GM19023 (cell line): ENCODE results near the gene OR6Q1.

Experiments
- ATAC-seq: cut with Tn5 transposase; IDR thresholded peaks from one replicate; pipeline ENCODE4 v1.9.1; 2021; ENCODE audit warnings: mild to moderate bottlenecking, moderate library complexity; ENCODE audit not compliant: unreplicated experiment

The OR6Q1 gene

DNA sequence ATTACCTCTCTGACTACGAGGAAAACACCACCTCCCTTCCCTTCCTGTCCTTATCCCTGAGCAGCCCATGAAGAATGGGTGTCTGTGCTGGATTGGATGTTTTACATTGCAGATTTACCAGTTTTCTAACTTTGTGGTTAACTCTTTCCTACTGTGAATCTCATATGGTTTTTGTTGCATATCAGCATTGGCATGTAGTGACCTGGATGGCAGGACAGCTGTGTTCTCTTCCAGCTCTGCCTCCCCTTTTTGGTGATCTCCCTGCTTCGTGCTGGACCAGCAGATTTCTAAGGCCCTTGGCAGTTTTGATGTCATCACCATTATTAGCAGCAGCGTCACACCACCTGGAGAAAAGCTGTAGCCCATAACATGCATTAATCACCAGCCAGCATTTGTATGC, 26.7 kb downstream of the OR6Q1 start:
- ATAC-seq, result no peak

DNA sequence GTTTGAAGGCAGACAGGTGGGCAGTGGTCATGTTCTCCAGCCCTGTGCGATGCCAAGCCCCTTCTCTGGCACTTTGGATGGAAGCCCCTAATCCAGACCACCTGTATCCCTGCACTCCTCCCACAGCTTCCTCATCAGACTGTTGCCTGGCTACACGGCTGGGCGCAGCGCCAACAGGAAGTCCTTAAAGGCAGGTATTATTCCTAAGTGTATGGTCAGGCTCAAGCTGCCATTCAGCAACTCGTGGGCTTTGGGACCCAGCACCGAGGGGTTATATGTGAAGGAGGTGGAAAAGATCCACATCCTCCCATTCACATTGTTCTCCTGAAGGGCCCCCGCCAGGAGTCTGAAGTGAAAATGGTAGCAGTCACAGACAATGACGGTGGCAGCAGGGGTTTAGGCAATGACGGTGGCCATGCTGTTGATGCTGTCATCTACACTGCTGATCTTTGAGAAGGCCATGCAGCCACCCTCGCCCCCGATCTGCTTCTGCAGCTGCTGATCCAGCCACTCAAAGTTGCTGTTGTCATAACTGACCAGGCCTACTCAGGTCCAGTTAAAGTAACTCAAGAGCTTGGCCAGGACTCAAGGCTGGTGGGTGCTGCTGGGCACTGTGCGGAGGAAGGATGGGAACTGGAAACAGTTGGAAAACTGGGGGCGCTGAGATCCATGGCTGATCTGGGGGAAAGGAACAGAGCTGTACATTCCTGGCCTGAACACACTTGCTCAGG, 27.7 kb downstream of the OR6Q1 start:
- ATAC-seq, result no peak

DNA sequence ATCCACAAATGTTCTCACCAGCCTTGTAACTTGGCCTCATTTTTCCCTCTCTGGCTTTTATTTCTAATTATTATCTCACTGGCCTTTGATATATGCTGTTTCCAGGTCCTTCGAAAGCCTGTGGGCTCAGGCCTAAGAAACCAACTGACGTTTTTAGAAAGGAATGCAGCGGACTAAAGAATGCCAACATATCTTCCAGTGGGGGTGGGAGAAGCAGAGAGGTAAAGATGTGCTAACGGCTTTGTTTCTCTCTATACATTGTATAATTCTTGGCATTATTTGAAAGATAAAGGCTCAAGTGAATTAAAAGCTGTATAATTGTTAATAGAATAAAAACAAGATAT, 28.2 kb downstream of the OR6Q1 start:
- ATAC-seq, result no peak

DNA sequence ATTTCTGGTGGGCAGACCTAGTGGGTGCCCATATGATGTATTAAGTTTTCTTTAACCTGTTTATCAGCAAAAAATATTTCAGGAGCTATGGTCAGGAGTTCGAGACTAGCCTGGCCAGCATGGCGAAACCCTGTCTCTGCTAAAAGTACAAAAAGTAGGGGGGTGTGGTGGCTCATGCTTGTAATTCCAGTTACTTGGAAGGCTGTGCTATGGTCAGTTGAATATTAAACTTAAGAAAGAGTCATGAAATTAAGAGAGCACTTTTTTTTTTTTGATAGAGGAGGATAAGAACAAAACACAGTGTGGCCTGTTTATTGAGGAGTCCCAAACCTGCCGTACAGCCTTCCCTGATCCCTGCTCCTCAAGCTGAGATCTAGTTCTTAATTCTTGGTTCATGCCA, 29.8 kb downstream of the OR6Q1 start:
- ATAC-seq, result no peak

DNA sequence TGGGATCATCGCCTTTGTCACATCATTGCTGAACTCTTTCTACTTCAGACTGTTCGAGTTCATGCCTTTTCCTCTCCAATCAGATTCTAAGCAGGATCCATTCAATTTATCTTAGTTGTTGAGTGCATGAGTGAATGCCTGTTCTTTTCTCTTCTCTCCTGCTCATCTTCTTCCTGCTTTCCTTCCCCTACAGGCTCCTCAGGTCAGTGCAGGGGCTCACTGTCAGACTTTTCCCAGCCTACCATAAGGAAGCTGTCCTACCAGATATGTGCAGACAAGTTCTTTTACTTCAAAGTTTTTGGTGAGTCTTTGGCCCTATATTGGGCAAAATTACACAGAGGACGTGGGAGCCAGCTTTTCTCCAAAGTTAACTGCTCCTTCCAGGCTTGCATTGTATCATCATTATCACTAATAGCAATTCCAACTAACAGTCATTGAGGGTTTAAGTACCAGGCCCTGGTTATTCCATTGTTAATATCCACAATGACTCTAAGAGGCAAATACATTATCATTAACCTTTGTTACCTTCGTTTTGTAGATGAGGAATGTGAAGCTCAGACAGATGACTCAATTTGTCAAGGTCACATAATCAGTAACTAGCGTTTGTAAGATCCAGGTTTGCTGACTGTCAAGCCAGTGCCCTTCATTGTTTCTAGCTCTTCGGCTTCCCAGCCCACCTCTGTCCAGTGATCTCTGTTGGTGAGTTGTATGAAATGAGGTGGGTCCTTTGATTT, 30.4 kb downstream of the OR6Q1 start:
- no peak for ATAC-seq

DNA sequence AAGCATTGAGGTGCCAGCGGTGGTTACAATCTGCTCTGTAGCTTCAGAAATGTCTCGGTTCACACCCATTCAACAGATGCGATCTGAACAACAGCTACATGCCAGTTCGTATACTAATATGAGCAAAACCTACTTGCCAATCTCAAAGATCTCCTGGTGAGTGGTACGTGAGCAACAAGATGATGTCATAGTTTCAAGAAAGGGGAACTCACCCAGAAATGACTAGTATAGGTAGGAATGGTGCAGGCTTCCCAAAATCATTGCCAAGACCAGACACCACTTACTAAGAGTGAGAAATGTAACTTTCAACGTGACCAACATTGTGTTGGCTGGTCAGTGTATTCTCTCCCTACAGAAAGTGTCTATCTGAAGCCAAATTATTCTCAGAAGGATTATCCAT, 31.1 kb downstream of the OR6Q1 start:
- ATAC-seq, result no peak

DNA sequence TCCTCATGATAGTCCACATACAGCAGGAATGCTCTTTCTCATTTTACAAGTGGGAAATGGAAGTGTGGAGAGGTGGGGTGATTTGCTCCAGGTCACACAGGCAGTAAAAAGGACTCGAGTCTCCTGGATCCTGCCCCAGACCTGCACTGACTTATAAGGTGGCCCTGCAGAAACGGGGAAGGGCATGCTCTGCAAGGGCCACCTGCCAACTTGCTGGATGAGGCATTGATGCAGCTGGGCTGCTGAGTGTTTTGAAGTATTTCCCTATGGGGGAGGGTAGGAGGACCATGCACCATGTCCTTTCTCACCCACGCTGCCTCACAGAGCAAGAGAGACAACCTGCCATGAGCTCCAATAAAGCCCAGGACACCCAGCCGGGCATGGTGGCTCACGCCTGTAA, 36.9 kb downstream of the OR6Q1 start:
- ATAC-seq, result no peak

DNA sequence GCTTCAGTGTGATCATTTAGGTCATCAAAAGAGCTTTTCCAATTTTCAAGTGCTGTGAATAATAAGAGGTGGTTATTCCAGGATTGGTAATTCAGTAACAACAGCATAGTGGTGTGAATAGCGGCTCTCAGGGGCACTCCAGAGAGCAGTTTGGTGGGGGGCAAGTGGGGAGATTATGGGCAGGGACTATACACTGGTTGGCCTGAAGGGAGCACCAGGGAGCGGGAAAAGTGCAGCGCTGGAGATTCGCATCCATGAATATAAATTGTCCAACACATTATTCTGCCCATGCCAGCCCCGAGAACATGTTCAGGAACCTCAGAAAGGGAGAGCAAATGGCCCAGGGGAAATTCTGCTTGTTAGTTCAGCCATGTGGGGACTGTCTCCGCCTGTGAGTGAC, 37.9 kb downstream of the OR6Q1 start:
- ATAC-seq, result no peak

DNA sequence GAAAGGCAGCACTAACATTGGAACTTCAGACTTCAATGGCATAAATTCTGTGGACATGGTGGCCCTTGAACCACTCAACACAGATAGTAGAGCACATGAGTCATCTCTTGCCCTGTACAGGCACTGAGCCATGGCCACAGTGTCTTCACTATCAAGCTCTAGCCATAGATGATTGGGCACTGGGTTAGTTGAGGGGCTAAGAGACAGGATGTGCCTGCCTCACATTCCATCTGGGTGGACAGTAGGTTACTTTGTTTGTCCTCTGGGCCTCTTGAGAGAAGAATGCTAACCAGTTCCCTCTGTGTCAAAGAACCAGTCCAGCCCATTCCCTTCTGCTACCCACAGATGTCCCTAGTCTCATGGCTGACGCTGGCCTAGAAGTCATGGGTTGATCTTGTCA, 39.8 kb downstream of the OR6Q1 start:
- no peak for ATAC-seq

DNA sequence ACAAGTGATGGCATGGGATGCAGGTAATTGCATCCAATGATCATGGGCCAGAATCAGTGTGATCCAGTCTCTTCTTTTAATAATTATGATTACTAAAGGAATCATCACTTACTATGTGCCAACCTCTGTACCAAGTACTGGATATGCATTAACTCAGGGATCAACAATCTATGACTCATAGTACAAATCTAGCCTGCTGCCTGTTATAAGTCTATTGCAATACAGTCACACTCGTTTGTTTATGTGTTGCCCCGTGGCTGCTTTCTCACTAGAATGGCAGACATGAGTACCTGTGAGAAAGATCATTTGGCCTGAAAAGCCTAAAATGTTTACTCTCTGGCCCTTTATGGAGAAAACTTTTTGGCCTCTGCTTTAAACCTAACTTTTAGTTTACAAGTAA, 45.0 kb downstream of the OR6Q1 start:
- no peak for ATAC-seq
